ENCODE data around the gene TBX2. TPM values are rescaled to one million over a fixed set of nuclear protein-coding genes. Genes with fewer than 3 reads are reported as not detected.

Gene TBX2
- total and polyA plus RNA-seq, 2 of the 13 experiments (the other 11 are each of a cell fraction or from before 2014, with no cell fraction given) = 2.8 to 15.3 TPM

DNA sequence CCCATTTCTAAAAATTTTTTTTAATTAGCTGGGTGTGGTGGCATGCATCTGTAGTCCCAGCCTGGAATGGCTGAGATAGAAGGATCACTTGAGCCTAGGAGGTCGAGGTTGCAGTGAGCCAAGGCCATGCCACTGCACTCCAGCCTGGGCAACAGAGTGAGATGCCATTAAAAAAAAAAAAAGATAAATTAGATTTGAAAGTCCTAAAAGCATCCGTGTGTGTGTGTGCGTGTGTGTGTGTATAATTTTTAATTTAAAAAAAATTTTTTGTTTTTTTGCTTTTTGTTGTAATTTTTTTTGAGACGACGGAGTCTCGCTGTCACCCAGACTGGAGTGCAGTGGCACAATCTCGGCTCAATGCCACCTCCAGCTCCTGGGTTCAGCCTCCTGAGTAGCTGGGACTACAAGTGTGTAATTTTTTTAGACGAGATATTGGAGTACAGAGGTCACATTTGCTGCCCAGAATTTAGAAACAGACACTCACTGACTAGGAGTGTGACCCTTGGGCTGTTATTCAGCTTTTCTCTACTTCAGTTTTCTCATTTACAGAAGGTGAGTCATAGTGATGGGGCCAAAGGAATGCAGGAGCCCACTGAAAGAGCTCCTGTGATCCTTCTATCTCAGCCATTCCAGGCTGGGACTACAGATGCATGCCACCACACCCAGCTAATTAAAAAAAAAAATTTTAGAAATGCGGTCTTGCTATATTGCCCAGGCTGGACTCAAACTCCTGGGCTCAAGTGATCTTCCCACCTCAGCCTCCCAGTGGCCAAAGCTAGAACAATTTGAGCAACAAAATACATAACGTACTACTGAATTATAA, 27.1 kb downstream of the TBX2 start (continued):
- TF ChIP-seq ZNF432 (CRISPR knock-in tag; IDR thresholded peaks at IDR 0.05; ENCODE audit: borderline replicate concordance) = no peak
- TF ChIP-seq ZNF224 (CRISPR knock-in tag; IDR thresholded peaks at IDR 0.05) = no peak
- TF ChIP-seq ZNF549 (CRISPR knock-in tag; IDR thresholded peaks at IDR 0.05) = peak; percentile 49; the same call in 1 of the 2 replicates
- TF ChIP-seq, protein P1, sequence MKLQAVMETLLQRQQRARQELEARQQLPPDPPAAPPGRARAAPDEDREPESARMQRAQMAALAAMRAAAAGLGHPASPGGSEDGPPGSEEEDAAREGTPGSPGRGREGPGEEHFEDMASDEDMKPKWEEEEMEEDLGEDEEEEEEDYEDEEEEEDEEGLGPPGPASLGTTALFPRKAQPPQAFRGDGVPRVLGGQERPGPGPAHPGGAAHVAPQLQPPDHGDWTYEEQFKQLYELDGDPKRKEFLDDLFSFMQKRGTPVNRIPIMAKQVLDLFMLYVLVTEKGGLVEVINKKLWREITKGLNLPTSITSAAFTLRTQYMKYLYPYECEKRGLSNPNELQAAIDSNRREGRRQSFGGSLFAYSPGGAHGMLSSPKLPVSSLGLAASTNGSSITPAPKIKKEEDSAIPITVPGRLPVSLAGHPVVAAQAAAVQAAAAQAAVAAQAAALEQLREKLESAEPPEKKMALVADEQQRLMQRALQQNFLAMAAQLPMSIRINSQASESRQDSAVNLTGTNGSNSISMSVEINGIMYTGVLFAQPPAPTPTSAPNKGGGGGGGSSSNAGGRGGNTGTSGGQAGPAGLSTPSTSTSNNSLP (IDR thresholded peaks at IDR 0.05; ENCODE audit: low read depth, low read length) = peak; percentile 50; the same call in 1 of the 2 replicates
- TF ChIP-seq ZNF788 (CRISPR knock-in tag; IDR thresholded peaks at IDR 0.05; ENCODE audit: borderline replicate concordance) = no peak
- TF ChIP-seq, protein P2, sequence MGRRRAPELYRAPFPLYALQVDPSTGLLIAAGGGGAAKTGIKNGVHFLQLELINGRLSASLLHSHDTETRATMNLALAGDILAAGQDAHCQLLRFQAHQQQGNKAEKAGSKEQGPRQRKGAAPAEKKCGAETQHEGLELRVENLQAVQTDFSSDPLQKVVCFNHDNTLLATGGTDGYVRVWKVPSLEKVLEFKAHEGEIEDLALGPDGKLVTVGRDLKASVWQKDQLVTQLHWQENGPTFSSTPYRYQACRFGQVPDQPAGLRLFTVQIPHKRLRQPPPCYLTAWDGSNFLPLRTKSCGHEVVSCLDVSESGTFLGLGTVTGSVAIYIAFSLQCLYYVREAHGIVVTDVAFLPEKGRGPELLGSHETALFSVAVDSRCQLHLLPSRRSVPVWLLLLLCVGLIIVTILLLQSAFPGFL (CRISPR knock-in tag; IDR thresholded peaks at IDR 0.05) = no peak
- TF ChIP-seq KLF12 (CRISPR knock-in tag; IDR thresholded peaks at IDR 0.05; ENCODE audit: borderline replicate concordance) = no peak
- TF ChIP-seq HNRNPUL1 (IDR thresholded peaks at IDR 0.05; ENCODE audit: low read depth, low read length) = no peak
- TF ChIP-seq HMG20A (CRISPR knock-in tag; IDR thresholded peaks at IDR 0.05; ENCODE audit: borderline replicate concordance) = peak; percentile 74; the same call in 1 of the 2 replicates
- TF ChIP-seq ZNF567 (CRISPR knock-in tag; IDR thresholded peaks at IDR 0.05; ENCODE audit: borderline replicate concordance) = no peak
- peak in 1 of 2 experiments; percentile 22; a peak in 1 of 4 replicates for TF ChIP-seq KLF16 (CRISPR knock-in tag; IDR thresholded peaks at IDR 0.05)
- peak; percentile 23; the same call in 1 of the 2 replicates for TF ChIP-seq MIER3 (CRISPR knock-in tag; IDR thresholded peaks at IDR 0.05; ENCODE audit: borderline replicate concordance)
- TF ChIP-seq, protein P3, sequence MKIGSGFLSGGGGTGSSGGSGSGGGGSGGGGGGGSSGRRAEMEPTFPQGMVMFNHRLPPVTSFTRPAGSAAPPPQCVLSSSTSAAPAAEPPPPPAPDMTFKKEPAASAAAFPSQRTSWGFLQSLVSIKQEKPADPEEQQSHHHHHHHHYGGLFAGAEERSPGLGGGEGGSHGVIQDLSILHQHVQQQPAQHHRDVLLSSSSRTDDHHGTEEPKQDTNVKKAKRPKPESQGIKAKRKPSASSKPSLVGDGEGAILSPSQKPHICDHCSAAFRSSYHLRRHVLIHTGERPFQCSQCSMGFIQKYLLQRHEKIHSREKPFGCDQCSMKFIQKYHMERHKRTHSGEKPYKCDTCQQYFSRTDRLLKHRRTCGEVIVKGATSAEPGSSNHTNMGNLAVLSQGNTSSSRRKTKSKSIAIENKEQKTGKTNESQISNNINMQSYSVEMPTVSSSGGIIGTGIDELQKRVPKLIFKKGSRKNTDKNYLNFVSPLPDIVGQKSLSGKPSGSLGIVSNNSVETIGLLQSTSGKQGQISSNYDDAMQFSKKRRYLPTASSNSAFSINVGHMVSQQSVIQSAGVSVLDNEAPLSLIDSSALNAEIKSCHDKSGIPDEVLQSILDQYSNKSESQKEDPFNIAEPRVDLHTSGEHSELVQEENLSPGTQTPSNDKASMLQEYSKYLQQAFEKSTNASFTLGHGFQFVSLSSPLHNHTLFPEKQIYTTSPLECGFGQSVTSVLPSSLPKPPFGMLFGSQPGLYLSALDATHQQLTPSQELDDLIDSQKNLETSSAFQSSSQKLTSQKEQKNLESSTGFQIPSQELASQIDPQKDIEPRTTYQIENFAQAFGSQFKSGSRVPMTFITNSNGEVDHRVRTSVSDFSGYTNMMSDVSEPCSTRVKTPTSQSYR (CRISPR knock-in tag; IDR thresholded peaks at IDR 0.05; ENCODE audit: borderline replicate concordance) = peak; percentile 27; the same call in 1 of the 2 replicates
- TF ChIP-seq PCBP2 (optimal IDR thresholded peaks at IDR 0.05; ENCODE audit: low read depth, low read length, poor library complexity, severe bottlenecking) = no peak
- TF ChIP-seq ZNF326 (CRISPR knock-in tag; IDR thresholded peaks at IDR 0.05; ENCODE audit: borderline replicate concordance) = no peak
- 0 out of 2 replicates have a peak, but pooled peaks have one; percentile 48 for TF ChIP-seq ZBTB7B (CRISPR knock-in tag; IDR thresholded peaks at IDR 0.05)
- TF ChIP-seq SKI (IDR thresholded peaks at IDR 0.05; ENCODE audit: partially characterized antibody) = peak; percentile 13
- TF ChIP-seq ZNF761 (CRISPR knock-in tag; conservative IDR thresholded peaks at IDR 0.05) = 0 out of 2 replicates have a peak, but pooled peaks have one; percentile 32
- no peak for TF ChIP-seq IRF9 (CRISPR knock-in tag; IDR thresholded peaks at IDR 0.05; ENCODE audit: borderline replicate concordance)
- TF ChIP-seq GABPB1 (CRISPR knock-in tag; IDR thresholded peaks at IDR 0.05) = 0 out of 2 replicates have a peak, but pooled peaks have one; percentile 5
- peak; percentile 44; the same call in 1 of the 2 replicates for TF ChIP-seq ISL2 (CRISPR knock-in tag; IDR thresholded peaks at IDR 0.05)
